Left ventricle myocardium inferior (tissue), 1 donor: Measurements from ENCODE around the gene IGLON5. TPM values are rescaled to one million over a fixed set of nuclear protein-coding genes. Genes with fewer than 3 reads are reported as not detected.

Source experiments
- DNase-seq: peaks from one replicate; pipeline ENCODE4 v3.0.0-alpha.2; 2020
- H3K27ac ChIP-seq: fragments of 200-600 bp; replicated peaks from 2 replicates; pipeline ENCODE4 v1.8.0; 2021
- H3K27me3 ChIP-seq: fragments of 200-600 bp; 2 replicates; pipeline ENCODE4 v1.8.0; 2021; ENCODE audit warnings: low read depth
- H3K36me3 ChIP-seq: fragments of 200-600 bp; 2 replicates; pipeline ENCODE4 v1.8.0; 2021
- H3K4me1 ChIP-seq: fragments of 200-600 bp; 2 replicates; pipeline ENCODE4 v1.8.0; 2021
- H3K4me3 ChIP-seq: fragments of 200-600 bp; 2 replicates; pipeline ENCODE4 v1.8.0; 2021; ENCODE audit warnings: mild to moderate bottlenecking, moderate library complexity
- H3K9me3 ChIP-seq: fragments of 200-600 bp; replicated peaks from 2 replicates; pipeline ENCODE4 v1.8.0; 2021
- CTCF ChIP-seq: fragments of 200-600 bp; IDR thresholded peaks from 2 replicates; pipeline ENCODE4 v1.8.0; 2021; ENCODE audit warnings: antibody characterized with exemption, mild to moderate bottlenecking, borderline replicate concordance
- intact Hi-C: fragments of 100-400 bp; cut with micrococcal nuclease; formaldehyde crosslinking; loops from one replicate; pipeline ENCODE4 v1.11.0; 2022
- total RNA-seq: library from RNA; stranded (reverse); fragmentation: NEBNext Ultra II Directional; extraction: Animal tissue kit (Norgen Biotek cat#: 25700); gene quantifications from one replicate; pipeline ENCODE4 v1.2.1, GENCODE V29; 2021
- donor health status: DM: no; HTN: yes; CAD: no; lungs with severe emphysema.

IGLON5 gene
- total RNA-seq, 1 donor from 2014 or later = not detected

- Histone ChIP-seq H3K9me3 (peaks cover 15% of the 10 kb centered on the region), H3K27me3 (peaks cover 91% of the 10 kb centered on the region)
- intact Hi-C loops = no loop called here
Observed at GRCh38 chr19:51297406-51297805, 14.0 kb upstream of the IGLON5 start.

GRCh38 chr19:51301266-51301665, 10.2 kb upstream of the IGLON5 start:
- no peak for TF ChIP-seq CTCF
- Histone ChIP-seq H3K36me3 (no peaks in the 10 kb centered on the region), H3K4me3 (no peak overlapping the region), H3K27me3 (peaks cover 74% of the 10 kb centered on the region), H3K27ac (no peak overlapping the region), H3K9me3 (peaks cover 46% of the 10 kb centered on the region), H3K4me1 (no peaks in the 10 kb centered on the region)
- DNase-seq = no peak
- intact Hi-C loops = no loop called here

More at GRCh38 chr19:51297406-51297805, 14.0 kb upstream of the IGLON5 start:
- DNase-seq = no peak
- Histone ChIP-seq H3K4me3 (no peak overlapping the region), H3K4me1 (no peaks in the 10 kb centered on the region), H3K27ac (no peak overlapping the region), H3K36me3 (no peaks in the 10 kb centered on the region)
- TF ChIP-seq CTCF = no peak

GRCh38 chr19:51305479-51305878, 6.0 kb upstream of the IGLON5 start:
- DNase-seq = no peak
- Histone ChIP-seq H3K27ac (no peak overlapping the region), H3K9me3 (peaks cover 54% of the 10 kb centered on the region), H3K4me1 (no peaks in the 10 kb centered on the region), H3K27me3 (peaks cover 72% of the 10 kb centered on the region), H3K4me3 (no peak overlapping the region), H3K36me3 (no peaks in the 10 kb centered on the region)
- intact Hi-C loops = no loop called here
- no peak for TF ChIP-seq CTCF

GRCh38 chr19:51316688-51317087, 5.2 kb downstream of the IGLON5 start:
- Histone ChIP-seq H3K27ac (no peak overlapping the region), H3K9me3 (no peaks in the 10 kb centered on the region), H3K4me1 (no peaks in the 10 kb centered on the region), H3K27me3 (peaks cover 86% of the 10 kb centered on the region), H3K36me3 (no peaks in the 10 kb centered on the region), H3K4me3 (no peak overlapping the region)
- intact Hi-C loops = no loop called here
- no peak for TF ChIP-seq CTCF
- DNase-seq = no peak

GRCh38 chr19:51317376-51317775, 5.9 kb downstream of the IGLON5 start:
- no peak for TF ChIP-seq CTCF
- no peaks in the 10 kb centered on the region for H3K9me3 ChIP-seq

GRCh38 chr19:51317968-51318367, 6.5 kb downstream of the IGLON5 start:
- Histone ChIP-seq H3K27ac (no peak overlapping the region), H3K9me3 (no peaks in the 10 kb centered on the region), H3K4me1 (no peaks in the 10 kb centered on the region), H3K36me3 (no peaks in the 10 kb centered on the region), H3K27me3 (peaks cover 77% of the 10 kb centered on the region), H3K4me3 (no peak overlapping the region)
- intact Hi-C loops = no loop called here
- TF ChIP-seq CTCF = no peak
- no peak for DNase-seq

More at GRCh38 chr19:51317376-51317775, 5.9 kb downstream of the IGLON5 start:
- DNase-seq = no peak
- no peaks in the 10 kb centered on the region for H3K4me1 ChIP-seq
- H3K36me3 ChIP-seq = no peaks in the 10 kb centered on the region
- no peak overlapping the region for H3K27ac ChIP-seq
- peaks cover 79% of the 10 kb centered on the region for H3K27me3 ChIP-seq
- intact Hi-C loops = no loop called here
- no peak overlapping the region for H3K4me3 ChIP-seq
